Trophoblast cell (in vitro differentiated cells and primary cell): ENCODE measurements around the gene OR6C70.
"Not testable (repeated sequence)": the region's sequence is repeated elsewhere in the genome, so short reads cannot be mapped to it uniquely, and the experiment has no call there.

Experiments
- DNase-seq, 2 donors: peaks; one replicate each; pipeline ENCODE4 v3.0.0-alpha.2; 2016
- H2AFZ ChIP-seq: 2 replicates; pipeline ENCODE4 v1.6.1; 2013; ENCODE audit warnings: low read length, moderate library complexity, mild to moderate bottlenecking; ENCODE audit not compliant: insufficient read depth, poor library complexity
- H2AK5ac ChIP-seq: 2 replicates; pipeline ENCODE4 v1.6.1; 2013; ENCODE audit warnings: mild to moderate bottlenecking, low read length
- H2BK120ac ChIP-seq: 2 replicates; pipeline ENCODE4 v1.6.1; 2013; ENCODE audit warnings: low read length, mild to moderate bottlenecking, moderate library complexity; ENCODE audit not compliant: insufficient read depth, poor library complexity
- H2BK12ac ChIP-seq: 2 replicates; pipeline ENCODE4 v1.6.1; 2013; ENCODE audit warnings: mild to moderate bottlenecking, low read length, moderate library complexity
- H2BK5ac ChIP-seq: 2 replicates; pipeline ENCODE4 v1.6.1; 2013; ENCODE audit warnings: low read length, low read depth, moderate library complexity, mild to moderate bottlenecking; ENCODE audit not compliant: poor library complexity
- H3K14ac ChIP-seq: 2 replicates; pipeline ENCODE4 v1.6.1; 2013; ENCODE audit warnings: mild to moderate bottlenecking, low read length
- H3K18ac ChIP-seq: 2 replicates; pipeline ENCODE4 v1.6.1; 2013; ENCODE audit warnings: mild to moderate bottlenecking, low read length
- H3K23ac ChIP-seq: 2 replicates; pipeline ENCODE4 v1.6.1; 2013; ENCODE audit warnings: low read length
- H3K27ac ChIP-seq: 2 replicates; pipeline ENCODE4 v1.5.1; 2013; ENCODE audit warnings: low read depth, mild to moderate bottlenecking, inconsistent platforms, low read length, moderate library complexity
- H3K27me3 ChIP-seq: 2 replicates; pipeline ENCODE4 v1.6.1; 2013; ENCODE audit warnings: inconsistent platforms, mild to moderate bottlenecking, low read length, moderate library complexity; ENCODE audit not compliant: insufficient read depth
- H3K36me3 ChIP-seq, 2 experiments: 1 replicate in 1 of 2; 2 replicates in 1 of 2; pipeline ENCODE4 v1.6.1; 2013; ENCODE audit warnings: low read length in 2 of 2, mild to moderate bottlenecking in 2 of 2, moderate library complexity in 1 of 2; ENCODE audit not compliant: insufficient read depth in 2 of 2, control insufficient read depth in 1 of 2
- H3K4ac ChIP-seq: 2 replicates; pipeline ENCODE4 v1.6.1; 2013; ENCODE audit warnings: low read depth, mild to moderate bottlenecking, low read length, moderate library complexity
- H3K4me1 ChIP-seq, 2 experiments: 1 replicate in 1 of 2; 2 replicates in 1 of 2; pipeline ENCODE4 v1.6.1; 2013; ENCODE audit warnings: low read length in 2 of 2, mild to moderate bottlenecking in 2 of 2, moderate library complexity in 1 of 2; ENCODE audit not compliant: insufficient read depth in 2 of 2, control insufficient read depth in 1 of 2
- H3K4me2 ChIP-seq: 2 replicates; pipeline ENCODE4 v1.6.1; 2013; ENCODE audit warnings: inconsistent platforms, mild to moderate bottlenecking, low read length, moderate library complexity
- H3K4me3 ChIP-seq: 2 replicates; pipeline ENCODE4 v1.5.1; 2013; ENCODE audit warnings: mild to moderate bottlenecking, low read depth, low read length, inconsistent platforms
- H3K79me1 ChIP-seq: one replicate; pipeline ENCODE4 v1.6.1; 2013; ENCODE audit warnings: low read length
- H3K79me2 ChIP-seq: 2 replicates; pipeline ENCODE4 v1.6.1; 2013; ENCODE audit warnings: low read length, mild to moderate bottlenecking; ENCODE audit not compliant: control insufficient read depth, insufficient read depth, poor library complexity
- H3K9ac ChIP-seq: 2 replicates; pipeline ENCODE4 v1.6.1; 2013; ENCODE audit warnings: mild to moderate bottlenecking, low read length
- H3K9me3 ChIP-seq: 2 replicates; pipeline ENCODE4 v1.6.1; 2013; ENCODE audit warnings: low read depth, mild to moderate bottlenecking, control low read depth, inconsistent platforms, low read length; ENCODE audit not compliant: insufficient read depth
- H4K12ac ChIP-seq: 2 replicates; pipeline ENCODE4 v1.6.1; 2013; ENCODE audit warnings: low read depth, mild to moderate bottlenecking, low read length, moderate library complexity
- H4K8ac ChIP-seq: 2 replicates; pipeline ENCODE4 v1.6.1; 2013; ENCODE audit warnings: low read depth, mild to moderate bottlenecking, low read length, moderate library complexity
- H4K91ac ChIP-seq: one replicate; pipeline ENCODE4 v1.6.1; 2013; ENCODE audit warnings: low read depth, mild to moderate bottlenecking, low read length, moderate library complexity
- WGBS: extraction: QIAGEN DNeasy Blood & Tissue Kit; methylation state at CpG from one replicate; pipeline ENCODE4 v1.1.7; 2013; ENCODE audit warnings: missing lambda C conversion rate; ENCODE audit not compliant: insufficient read length, insufficient coverage; ENCODE audit errors: extremely low coverage; 5-methylcytosine and 5-hydroxymethylcytosine counted together

The OR6C70 gene

DNA sequence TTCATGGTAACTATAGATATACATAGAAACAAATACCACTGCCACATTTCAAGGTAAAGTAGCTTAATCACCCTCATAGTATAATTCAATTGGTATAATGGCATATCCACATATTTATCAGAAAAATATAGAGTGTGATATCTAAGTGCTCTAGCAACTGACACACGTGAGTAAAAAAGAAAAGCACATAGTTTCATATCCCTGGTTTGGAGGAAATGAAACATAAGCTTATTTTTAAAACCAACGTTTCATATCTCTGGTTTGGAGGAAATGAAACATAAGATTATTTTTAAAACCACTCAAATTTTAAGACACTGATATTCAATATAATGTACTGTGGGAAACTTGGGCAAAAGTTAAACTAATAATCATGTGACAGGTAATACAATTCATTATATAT lies 2.1 kb downstream of the OR6C70 start:
- Histone ChIP-seq H2BK5ac (no peak overlapping the region), H3K27ac (no peak overlapping the region), H3K4ac (no peak overlapping the region), H3K9me3 (no peaks in the 10 kb centered on the region), H3K23ac (no peak overlapping the region), H3K9ac (no peak overlapping the region), H2AFZ (no peak overlapping the region), H3K4me3 (no peak overlapping the region), H2BK12ac (no peak overlapping the region), H3K79me1 (no peaks in the 10 kb centered on the region), H3K4me1 (no peaks in the 10 kb centered on the region), H3K14ac (no peak overlapping the region), H3K79me2 (no peaks in the 10 kb centered on the region), H4K12ac (no peak overlapping the region), H4K8ac (no peak overlapping the region), H3K4me2 (no peak overlapping the region), H2AK5ac (no peak overlapping the region), H3K18ac (no peak overlapping the region), H3K36me3 (no peaks in the 10 kb centered on the region), H3K27me3 (no peaks in the 10 kb centered on the region), H2BK120ac (no peak overlapping the region), H4K91ac (no peak overlapping the region)
- DNase-seq = no peak
- WGBS = no CpG with 5 or more reads among the region's 2 CpGs

GRCh38 chr12:55464926-55465325 lies 5.0 kb downstream of the OR6C70 start:
- H3K23ac ChIP-seq, H4K12ac ChIP-seq, H3K79me2 ChIP-seq, H3K79me1 ChIP-seq, H2AK5ac ChIP-seq, H3K14ac ChIP-seq, H3K4me1 ChIP-seq, H3K27ac ChIP-seq, H3K4ac ChIP-seq, H3K18ac ChIP-seq, H2BK12ac ChIP-seq, H3K4me2 ChIP-seq, H2BK5ac ChIP-seq, H3K9ac ChIP-seq, H4K91ac ChIP-seq, H2AFZ ChIP-seq, H3K27me3 ChIP-seq, DNase-seq, H3K36me3 ChIP-seq, H3K9me3 ChIP-seq, H2BK120ac ChIP-seq, H3K4me3 ChIP-seq, H4K8ac ChIP-seq: not testable (repeated sequence)
- WGBS = no CpG with 5 or more reads among the region's 1 CpG

DNA sequence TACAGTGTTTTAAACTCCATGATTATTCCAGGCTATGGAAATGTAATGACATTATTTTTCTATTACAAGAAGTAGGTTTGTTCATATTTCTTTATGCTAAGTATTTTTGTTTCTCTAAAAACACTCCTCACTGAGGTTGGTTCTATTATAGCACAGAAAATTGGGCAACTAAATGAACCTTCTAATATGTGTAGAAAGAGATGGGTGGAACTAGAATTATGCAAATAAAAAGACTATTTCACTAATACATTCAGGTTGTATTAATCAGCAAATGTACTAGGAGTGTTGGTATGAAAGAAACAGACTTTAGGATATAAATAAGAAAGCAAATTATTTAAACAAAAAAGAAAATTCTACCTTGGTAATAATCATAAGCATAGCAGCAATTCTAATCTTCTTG lies 21.1 kb downstream of the OR6C70 start:
- no peaks in the 10 kb centered on the region for H3K36me3 ChIP-seq
- H3K79me1 ChIP-seq = no peaks in the 10 kb centered on the region
- H3K9me3 ChIP-seq = no peaks in the 10 kb centered on the region
- no peaks in the 10 kb centered on the region for H3K27me3 ChIP-seq
- no peak overlapping the region for H3K9ac ChIP-seq
- H4K91ac ChIP-seq = no peak overlapping the region
- no peak overlapping the region for H3K4ac ChIP-seq
- H3K23ac ChIP-seq = no peak overlapping the region
- H2AFZ ChIP-seq = no peak overlapping the region
- H2BK5ac ChIP-seq = no peak overlapping the region
- no peaks in the 10 kb centered on the region for H3K4me1 ChIP-seq
- no peak overlapping the region for H3K4me2 ChIP-seq
- H2AK5ac ChIP-seq = no peak overlapping the region
- no peak overlapping the region for H4K12ac ChIP-seq
- H3K14ac ChIP-seq = no peak overlapping the region
- no peak for DNase-seq
- no peak overlapping the region for H3K4me3 ChIP-seq
- H3K79me2 ChIP-seq = no peaks in the 10 kb centered on the region
- no peak overlapping the region for H3K27ac ChIP-seq
- H3K18ac ChIP-seq = no peak overlapping the region
- H4K8ac ChIP-seq = no peak overlapping the region
- no peak overlapping the region for H2BK120ac ChIP-seq
- H2BK12ac ChIP-seq = no peak overlapping the region

GRCh38 chr12:55446326-55446725 lies 23.6 kb downstream of the OR6C70 start:
- Histone ChIP-seq H3K14ac (no peak overlapping the region), H4K12ac (no peak overlapping the region), H3K9ac (no peak overlapping the region), H3K4me3 (no peak overlapping the region), H3K36me3 (no peaks in the 10 kb centered on the region), H2BK120ac (no peak overlapping the region), H2BK12ac (no peak overlapping the region), H4K91ac (no peak overlapping the region), H3K4ac (no peak overlapping the region), H3K4me2 (no peak overlapping the region), H2BK5ac (no peak overlapping the region), H3K9me3 (no peaks in the 10 kb centered on the region), H3K27me3 (no peaks in the 10 kb centered on the region), H2AFZ (no peak overlapping the region), H3K23ac (no peak overlapping the region), H4K8ac (no peak overlapping the region), H3K79me1 (no peaks in the 10 kb centered on the region), H3K4me1 (no peaks in the 10 kb centered on the region), H3K18ac (no peak overlapping the region), H3K27ac (no peak overlapping the region), H3K79me2 (no peaks in the 10 kb centered on the region), H2AK5ac (no peak overlapping the region)
- no peak for DNase-seq
- WGBS = no CpG with 5 or more reads among the region's 5 CpGs

- Histone ChIP-seq H3K4me1 (no peaks in the 10 kb centered on the region), H4K12ac (no peak overlapping the region), H3K9me3 (no peaks in the 10 kb centered on the region), H3K4me3 (no peak overlapping the region), H3K79me2 (no peaks in the 10 kb centered on the region), H3K27ac (no peak overlapping the region), H3K27me3 (no peaks in the 10 kb centered on the region), H2BK5ac (no peak overlapping the region), H4K91ac (no peak overlapping the region), H3K36me3 (no peaks in the 10 kb centered on the region), H3K79me1 (no peaks in the 10 kb centered on the region), H3K4ac (no peak overlapping the region), H2BK120ac (no peak overlapping the region), H4K8ac (no peak overlapping the region), H2AK5ac (no peak overlapping the region), H3K4me2 (no peak overlapping the region), H3K9ac (no peak overlapping the region), H2BK12ac (no peak overlapping the region), H3K23ac (no peak overlapping the region), H3K18ac (no peak overlapping the region), H3K14ac (no peak overlapping the region), H2AFZ (no peak overlapping the region)
- no CpG with 5 or more reads among the region's 1 CpG for WGBS
- DNase-seq = no peak
These were observed 24.6 kb downstream of the OR6C70 start for GRCh38 chr12:55445357-55445756.
